ENCODE measurements around the gene PSMA5. TPM values are rescaled to one million over a fixed set of nuclear protein-coding genes. Genes with fewer than 3 reads are reported as not detected.

Gene PSMA5
- total and polyA plus RNA-seq, 2 of the 13 experiments (the other 11 are each of a cell fraction or from before 2014, with no cell fraction given): 140 to 169 TPM

DNA sequence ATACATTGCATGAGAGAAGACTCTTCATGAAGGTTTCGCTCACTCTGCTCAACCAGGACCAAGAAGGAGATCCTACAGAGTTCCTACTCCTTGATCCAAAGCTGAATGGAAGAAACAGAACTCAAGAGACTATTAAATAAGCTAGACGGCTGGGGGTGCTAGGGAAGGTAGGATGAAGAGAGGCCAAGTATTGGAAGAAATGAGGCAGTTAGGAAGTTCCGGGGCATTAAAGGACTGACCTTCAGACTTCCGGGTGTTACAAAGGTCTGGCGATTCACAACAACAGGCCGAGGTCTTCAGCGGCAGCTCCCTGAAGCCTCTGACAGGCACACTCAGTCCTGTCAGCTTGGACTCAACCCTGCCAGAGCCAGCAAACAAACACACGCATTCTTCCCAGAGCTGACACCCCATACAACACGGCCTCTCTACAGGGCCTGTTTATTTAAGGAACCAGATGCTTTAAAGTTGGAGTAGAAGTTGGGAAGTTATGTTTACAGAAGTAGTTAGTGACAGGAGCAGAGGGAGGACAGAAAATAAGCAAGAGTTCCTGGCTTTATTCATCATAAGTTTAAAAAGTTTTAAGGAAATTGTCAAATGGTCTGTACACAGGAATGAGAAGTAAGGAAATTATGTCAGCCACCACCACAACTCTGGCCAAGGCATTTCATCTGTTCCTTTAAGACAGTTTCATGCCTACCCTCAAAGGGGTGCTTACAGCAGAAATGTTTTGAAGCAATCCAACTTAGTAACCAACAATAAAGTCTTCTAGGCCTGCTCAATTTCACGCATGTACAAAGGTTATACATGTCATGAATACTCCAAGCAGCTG is 33.2 kb downstream of the PSMA5 start (continued):
- TF ChIP-seq SIX1 (CRISPR knock-in tag; IDR thresholded peaks at IDR 0.05; ENCODE audit: borderline replicate concordance) (peak; percentile 50; the same call in 1 of the 2 replicates), ZBTB37 (CRISPR knock-in tag; IDR thresholded peaks at IDR 0.05) (no peak), ZFAT (CRISPR knock-in tag; conservative IDR thresholded peaks at IDR 0.05) (no peak), ZNF75D (CRISPR knock-in tag; IDR thresholded peaks at IDR 0.05; ENCODE audit: borderline replicate concordance) (no peak), MYC (CRISPR knock-in tag; IDR thresholded peaks at IDR 0.05; ENCODE audit: borderline replicate concordance) (peak; percentile 24; the same call in 1 of the 2 replicates), KAT8 (CRISPR knock-in tag; IDR thresholded peaks at IDR 0.05) (peak; percentile 94), GMEB1 (CRISPR knock-in tag; IDR thresholded peaks at IDR 0.05; ENCODE audit: borderline replicate concordance) (peak; percentile 62; the same call in 1 of the 2 replicates), REL (CRISPR knock-in tag; conservative IDR thresholded peaks at IDR 0.05) (no peak), ZNF770 (CRISPR knock-in tag; IDR thresholded peaks at IDR 0.05) (peak; percentile 58), GATA4 (IDR thresholded peaks at IDR 0.05; ENCODE audit: borderline replicate concordance, low read depth) (peak; percentile 44; the same call in 1 of the 2 replicates), UBTF (CRISPR knock-in tag; IDR thresholded peaks at IDR 0.05) (peak; percentile 65), RFX5 (IDR thresholded peaks at IDR 0.05; ENCODE audit: low read depth, low read length) (no peak), ZNF121 (CRISPR knock-in tag; IDR thresholded peaks at IDR 0.05) (no peak), ZNF10 (CRISPR knock-in tag; IDR thresholded peaks at IDR 0.05; ENCODE audit: borderline replicate concordance, low read depth) (no peak), ATF1 (CRISPR knock-in tag; IDR thresholded peaks at IDR 0.05) (no peak; the same call in 1 of the 2 replicates), MBNL3 (CRISPR knock-in tag; conservative IDR thresholded peaks at IDR 0.05) (no peak), MXD1 (CRISPR knock-in tag; IDR thresholded peaks at IDR 0.05) (no peak)
- TF ChIP-seq, protein P1, sequence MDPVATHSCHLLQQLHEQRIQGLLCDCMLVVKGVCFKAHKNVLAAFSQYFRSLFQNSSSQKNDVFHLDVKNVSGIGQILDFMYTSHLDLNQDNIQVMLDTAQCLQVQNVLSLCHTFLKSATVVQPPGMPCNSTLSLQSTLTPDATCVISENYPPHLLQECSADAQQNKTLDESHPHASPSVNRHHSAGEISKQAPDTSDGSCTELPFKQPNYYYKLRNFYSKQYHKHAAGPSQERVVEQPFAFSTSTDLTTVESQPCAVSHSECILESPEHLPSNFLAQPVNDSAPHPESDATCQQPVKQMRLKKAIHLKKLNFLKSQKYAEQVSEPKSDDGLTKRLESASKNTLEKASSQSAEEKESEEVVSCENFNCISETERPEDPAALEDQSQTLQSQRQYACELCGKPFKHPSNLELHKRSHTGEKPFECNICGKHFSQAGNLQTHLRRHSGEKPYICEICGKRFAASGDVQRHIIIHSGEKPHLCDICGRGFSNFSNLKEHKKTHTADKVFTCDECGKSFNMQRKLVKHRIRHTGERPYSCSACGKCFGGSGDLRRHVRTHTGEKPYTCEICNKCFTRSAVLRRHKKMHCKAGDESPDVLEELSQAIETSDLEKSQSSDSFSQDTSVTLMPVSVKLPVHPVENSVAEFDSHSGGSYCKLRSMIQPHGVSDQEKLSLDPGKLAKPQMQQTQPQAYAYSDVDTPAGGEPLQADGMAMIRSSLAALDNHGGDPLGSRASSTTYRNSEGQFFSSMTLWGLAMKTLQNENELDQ (CRISPR knock-in tag; IDR thresholded peaks at IDR 0.05; ENCODE audit: borderline replicate concordance): no peak
